Measurements from ENCODE around the gene SENP2. TPM values are rescaled to one million over a fixed set of nuclear protein-coding genes. Genes with fewer than 3 reads are reported as not detected.

SENP2 gene
- total RNA-seq, 1 experiment from 2014 or later, result 36.1 TPM

DNA sequence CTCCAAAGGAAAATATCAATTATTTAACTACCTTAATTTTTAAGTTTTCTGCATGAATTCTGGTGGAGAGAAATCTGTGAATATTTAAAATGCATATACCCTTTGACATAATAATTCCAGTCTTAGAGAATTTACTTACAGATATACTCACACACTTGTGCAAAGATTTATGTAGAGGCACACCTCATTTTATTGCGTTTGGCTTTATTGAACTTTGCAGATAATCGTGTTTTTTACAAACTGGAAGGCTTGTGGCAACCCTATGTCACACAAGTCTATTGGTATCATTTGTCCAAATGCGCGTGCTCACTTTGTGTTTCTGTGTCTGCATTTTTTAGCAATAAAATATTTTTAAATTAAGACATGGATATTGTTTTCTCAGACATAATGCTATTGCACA is 81.5 kb downstream of the SENP2 start (continued):
- TF ChIP-seq ELF1 (IDR thresholded peaks at IDR 0.05; ENCODE audit: borderline replicate concordance, low read depth) (no peak), CEBPB (IDR thresholded peaks at IDR 0.05; ENCODE audit: low read depth) (no peak), YY1 (IDR thresholded peaks at IDR 0.05; ENCODE audit: extremely low read depth, insufficient replicate concordance, low read depth, low read length) (no peak), FOSL1 (IDR thresholded peaks at IDR 0.05; ENCODE audit: low read depth) (no peak)

DNA sequence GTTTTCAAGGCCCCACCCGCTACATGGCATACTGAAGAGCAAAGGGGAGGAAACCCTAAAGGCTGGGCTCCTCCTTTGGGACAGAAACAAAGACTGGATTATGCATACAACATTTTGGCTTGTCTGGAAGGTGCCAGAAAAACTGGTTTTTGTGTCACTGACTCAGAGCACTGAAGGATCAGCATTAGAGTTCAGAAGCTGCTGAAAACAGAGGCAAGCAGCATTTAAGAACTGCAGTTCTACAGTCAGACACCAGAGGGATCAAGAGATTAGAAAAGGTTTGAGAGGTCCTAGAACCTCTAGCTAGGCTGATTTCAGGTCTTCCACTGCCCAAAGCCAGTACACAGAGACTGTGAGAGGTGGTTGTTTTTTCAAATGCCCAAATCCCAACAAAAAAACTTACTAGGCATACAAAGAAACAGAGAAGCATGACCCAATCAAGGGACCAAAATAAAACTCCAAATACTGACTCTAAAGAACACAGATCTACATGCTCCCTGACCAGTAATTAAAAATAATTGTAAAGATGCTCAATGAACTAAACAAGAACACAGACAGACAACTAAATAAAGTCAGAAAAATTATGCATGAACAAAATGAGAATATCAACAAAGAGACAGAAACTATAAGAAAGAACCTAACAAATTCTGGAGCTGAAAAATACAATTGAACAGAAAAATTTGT is 91.2 kb downstream of the SENP2 start:
- no TSS peak for BruUV-seq (replicated peaks)
- peaks cover 30 to 44% of the 10 kb centered on the region in 2 experiments for H3K36me3 ChIP-seq (ENCODE audit: control insufficient read depth in 1 of 2, insufficient read depth in 2 of 2, low read length in 2 of 2)

More for the DNA sequence above, 91.2 kb downstream of the SENP2 start:
- RAD21 ChIA-PET (ENCODE audit: low non-redundant PET in 1 of 2, low total read pairs in 2 of 2, uncharacterized antibody in 2 of 2, unreplicated experiment in 2 of 2), result interaction anchor here (0.7 kb wide), 2 partner anchors 40 kb away, joined by 3 read pairs; no protein-coding TSS in a partner anchor
- intact Hi-C loops (cut with micrococcal nuclease), result loop anchor here (5.0 kb wide), 2 partner anchors 55 to 90 kb away; no protein-coding TSS in a partner anchor
- ATAC-seq, result peak; percentile 94
- H3K9me3 ChIP-seq (ENCODE audit: control insufficient read depth in 1 of 2, insufficient read depth in 1 of 2, low read depth in 1 of 2, low read length in 2 of 2), result no peaks in the 10 kb centered on the region
- no peaks in the 10 kb centered on the region; the same call in 1 of the 2 replicates for H3K9me2 ChIP-seq (ENCODE audit: insufficient read depth)
- no peak overlapping the region for H2AFZ ChIP-seq (ENCODE audit: low read depth, low read length, poor library complexity, severe bottlenecking)
- no peak overlapping the region for H3K4me3 ChIP-seq (replicated peaks in 1 of 2; ENCODE audit: low read depth in 1 of 2, low read length in 2 of 2)
- H3K27ac ChIP-seq (ENCODE audit: low read depth, low read length), result no peak overlapping the region
- DNase-seq (ENCODE audit: low read depth, low spot score), result peak; percentile 69
- TF ChIP-seq RAD21 (IDR thresholded peaks at IDR 0.05; ENCODE audit: low read depth) (peak; percentile 85), CBX3 (IDR thresholded peaks at IDR 0.05; ENCODE audit: low read depth) (no peak)
- TF ChIP-seq, protein P1, sequence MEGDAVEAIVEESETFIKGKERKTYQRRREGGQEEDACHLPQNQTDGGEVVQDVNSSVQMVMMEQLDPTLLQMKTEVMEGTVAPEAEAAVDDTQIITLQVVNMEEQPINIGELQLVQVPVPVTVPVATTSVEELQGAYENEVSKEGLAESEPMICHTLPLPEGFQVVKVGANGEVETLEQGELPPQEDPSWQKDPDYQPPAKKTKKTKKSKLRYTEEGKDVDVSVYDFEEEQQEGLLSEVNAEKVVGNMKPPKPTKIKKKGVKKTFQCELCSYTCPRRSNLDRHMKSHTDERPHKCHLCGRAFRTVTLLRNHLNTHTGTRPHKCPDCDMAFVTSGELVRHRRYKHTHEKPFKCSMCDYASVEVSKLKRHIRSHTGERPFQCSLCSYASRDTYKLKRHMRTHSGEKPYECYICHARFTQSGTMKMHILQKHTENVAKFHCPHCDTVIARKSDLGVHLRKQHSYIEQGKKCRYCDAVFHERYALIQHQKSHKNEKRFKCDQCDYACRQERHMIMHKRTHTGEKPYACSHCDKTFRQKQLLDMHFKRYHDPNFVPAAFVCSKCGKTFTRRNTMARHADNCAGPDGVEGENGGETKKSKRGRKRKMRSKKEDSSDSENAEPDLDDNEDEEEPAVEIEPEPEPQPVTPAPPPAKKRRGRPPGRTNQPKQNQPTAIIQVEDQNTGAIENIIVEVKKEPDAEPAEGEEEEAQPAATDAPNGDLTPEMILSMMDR (IDR thresholded peaks at IDR 0.05 in 2 of 3, conservative IDR thresholded peaks at IDR 0.05 in 1 of 3; ENCODE audit: borderline replicate concordance in 1 of 3, insufficient read depth in 1 of 3, low read depth in 2 of 3, low read length in 2 of 3), result peak; percentile 62 to 78 (median 71); a peak in 5 of 6 replicates
- no peaks in the 10 kb centered on the region for H4K20me1 ChIP-seq (ENCODE audit: insufficient read depth)
- H3K4me2 ChIP-seq (ENCODE audit: low read length), result no peak overlapping the region
- CTCF ChIA-PET, result interaction anchor here (0.8 to 2.0 kb wide), 9 partner anchors 9 to 266 kb away, joined by 3 to 15 read pairs (median 5); no protein-coding TSS in a partner anchor
- peaks cover 0 to 5% of the 10 kb centered on the region in 2 experiments; a peak in 1 of 4 replicates for H3K4me1 ChIP-seq (ENCODE audit: control insufficient read depth in 1 of 2, insufficient read depth in 2 of 2, low read length in 2 of 2)
- H3K27me3 ChIP-seq (ENCODE audit: insufficient read depth, low read length), result no peaks in the 10 kb centered on the region
- POLR2A ChIA-PET, result interaction anchor here (1.3 kb wide), 1 partner anchor 12 kb away, joined by 5 read pairs; no protein-coding TSS in a partner anchor
- H3K9ac ChIP-seq (ENCODE audit: low read length), result no peak overlapping the region
- peaks cover 47% of the 10 kb centered on the region for H3K79me2 ChIP-seq (ENCODE audit: insufficient read depth, low read length)
